NCI-H1694 treated with DMSO at 0.1 percent for 48 hours (cell line): ENCODE data around the gene PRKCE.

ENCODE experiments used
- DNase-seq: peaks from one replicate; lab custom pipeline; 2025; lab: John Stamatoyannopoulos, UW

PRKCE gene

DNA sequence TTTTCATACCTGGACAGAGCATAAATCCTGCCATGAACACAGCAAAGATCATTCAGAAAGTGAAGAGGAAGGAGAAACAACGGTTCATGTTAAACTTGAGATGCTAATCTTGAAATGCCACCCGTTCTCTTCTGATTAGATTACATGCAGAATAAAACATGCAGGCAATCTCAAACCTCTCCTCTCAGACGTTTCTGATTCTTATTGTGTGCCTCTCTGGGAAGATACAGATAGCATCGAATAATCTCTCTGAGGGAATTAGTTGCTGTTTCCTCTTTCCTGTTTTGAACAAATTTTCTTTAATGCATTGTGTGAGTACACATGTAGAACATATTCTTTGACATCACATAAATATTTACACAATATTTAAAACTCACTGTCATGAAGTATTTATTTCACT is 313.4 kb downstream of the PRKCE start:
- no peak for DNase-seq

DNA sequence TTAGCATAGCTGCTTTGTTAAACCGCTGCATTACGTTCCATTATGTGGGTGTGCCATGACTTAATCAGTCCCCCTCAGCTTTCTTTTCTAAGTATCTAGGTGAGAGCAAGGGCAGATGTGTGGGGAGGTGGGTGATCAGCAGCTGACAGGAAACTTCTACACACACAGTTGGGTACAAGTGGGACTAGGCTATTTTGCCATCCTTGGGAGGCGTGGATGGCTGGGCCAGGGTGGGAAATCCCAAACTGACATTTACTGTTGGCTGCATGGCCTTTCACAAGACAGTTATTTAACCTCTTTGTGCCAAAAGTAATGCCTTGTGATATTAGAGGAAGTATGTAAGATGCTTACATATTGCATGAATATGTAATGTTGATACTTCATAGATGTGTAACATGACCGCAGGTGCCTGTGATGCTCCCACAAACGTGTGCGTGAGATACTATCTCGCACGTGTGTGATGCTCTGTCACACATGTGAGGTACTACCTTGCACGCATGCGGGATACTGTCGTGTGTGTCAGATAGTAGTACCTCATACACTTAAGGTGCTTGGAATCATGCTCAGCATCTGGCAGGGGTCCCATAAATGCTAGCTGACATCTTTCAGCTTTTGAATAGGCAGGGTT is 314.5 kb downstream of the PRKCE start:
- DNase-seq, result no peak

DNA sequence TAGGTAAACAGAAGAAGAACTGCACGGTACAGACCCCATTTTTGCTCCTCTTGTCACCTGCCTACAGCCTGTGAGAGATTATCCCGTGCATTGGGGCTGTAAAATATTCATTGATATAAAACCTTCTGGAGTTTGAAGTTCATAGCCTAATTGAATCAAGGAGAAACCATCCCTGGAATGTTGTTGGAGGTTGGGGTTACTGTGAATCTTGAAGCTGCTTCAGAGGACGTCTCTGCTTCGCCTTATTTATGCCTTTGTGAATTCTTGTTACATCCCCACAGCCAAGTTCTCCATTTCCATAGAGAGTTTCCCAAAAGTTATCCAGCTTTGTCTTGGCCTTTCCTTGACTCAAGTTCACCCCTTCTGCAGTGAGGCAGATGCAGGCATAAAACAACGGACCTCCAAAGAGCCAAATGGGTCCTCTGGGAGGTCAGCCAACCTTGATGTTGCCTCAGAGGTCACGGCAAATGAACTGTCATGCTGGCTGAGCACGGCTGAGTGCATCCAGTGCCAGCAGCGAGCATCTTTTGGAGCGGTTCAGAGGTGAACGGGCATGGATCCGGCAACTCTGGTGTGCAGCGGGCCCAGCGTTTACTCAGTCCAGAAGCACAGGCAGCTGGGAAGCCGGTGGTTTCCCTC is 317.6 kb downstream of the PRKCE start:
- no peak for DNase-seq

DNA sequence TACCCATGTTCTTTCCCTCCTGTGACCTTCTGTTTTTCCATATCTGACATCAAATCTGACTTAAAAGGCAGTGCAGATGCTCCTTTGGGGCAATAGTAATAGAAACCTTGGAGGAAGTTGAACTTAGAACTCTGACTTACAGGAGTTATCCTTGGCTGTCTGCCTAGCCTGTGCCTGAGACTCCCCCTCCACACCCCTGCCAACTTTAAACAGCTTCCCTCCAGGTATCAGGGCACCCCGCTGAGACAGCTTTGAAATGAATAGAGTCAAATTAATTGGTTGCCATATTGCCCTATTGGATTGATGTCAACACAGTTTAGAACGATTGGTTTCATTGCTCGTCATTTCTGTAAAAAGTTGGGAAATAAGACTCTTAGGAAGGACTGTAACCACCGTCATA is 322.0 kb downstream of the PRKCE start:
- no peak for DNase-seq

DNA sequence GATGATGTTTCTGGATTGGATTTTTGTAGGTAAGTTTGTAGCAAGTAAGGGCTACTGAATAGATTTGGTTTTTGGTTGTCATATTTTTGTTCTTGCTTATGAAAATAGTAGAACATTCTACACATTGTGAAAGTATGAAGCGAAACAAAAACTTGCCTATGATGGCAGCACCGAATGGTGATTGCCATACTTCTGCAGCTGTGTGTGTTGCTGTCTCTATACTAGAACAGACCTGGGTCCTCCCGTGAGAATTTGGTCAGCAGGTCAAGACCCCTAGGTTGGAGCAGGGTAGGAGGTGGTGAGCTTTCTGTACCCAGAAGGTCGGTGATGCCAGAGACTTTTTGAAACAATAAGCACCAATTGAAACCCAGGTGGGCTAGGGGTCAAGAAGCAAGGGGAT is 322.6 kb downstream of the PRKCE start:
- no peak for DNase-seq

DNA sequence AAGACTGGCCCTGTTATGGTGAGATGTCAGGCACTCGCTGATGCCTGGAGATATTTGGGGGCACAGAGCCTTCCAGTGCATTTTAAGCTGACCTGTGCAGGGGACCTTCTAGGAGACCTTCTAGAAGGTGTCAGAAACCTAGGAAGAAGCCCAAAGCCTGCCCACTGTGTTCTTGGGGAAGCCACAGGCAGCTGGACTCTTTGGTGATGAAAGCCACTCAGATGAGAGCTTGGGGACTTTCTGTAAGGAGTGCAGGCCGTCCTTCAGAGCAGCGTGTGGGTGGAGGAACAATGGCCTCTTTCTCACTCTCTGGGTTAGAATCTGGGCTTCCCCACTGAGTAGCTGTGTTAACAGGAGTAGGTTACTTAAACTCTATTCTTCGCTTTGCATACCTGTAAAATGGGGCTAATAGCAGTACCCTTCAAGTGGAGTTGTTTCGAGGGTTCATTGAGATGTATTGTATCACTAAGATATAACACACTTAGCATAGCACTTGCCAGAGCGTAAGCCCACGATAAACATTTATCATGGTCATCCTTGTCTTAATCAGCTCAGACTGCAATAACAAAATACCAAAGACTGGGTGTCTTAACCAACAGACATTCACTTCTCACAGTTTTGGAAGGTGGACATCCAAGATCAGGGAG is 323.4 kb downstream of the PRKCE start:
- no peak for DNase-seq

DNA sequence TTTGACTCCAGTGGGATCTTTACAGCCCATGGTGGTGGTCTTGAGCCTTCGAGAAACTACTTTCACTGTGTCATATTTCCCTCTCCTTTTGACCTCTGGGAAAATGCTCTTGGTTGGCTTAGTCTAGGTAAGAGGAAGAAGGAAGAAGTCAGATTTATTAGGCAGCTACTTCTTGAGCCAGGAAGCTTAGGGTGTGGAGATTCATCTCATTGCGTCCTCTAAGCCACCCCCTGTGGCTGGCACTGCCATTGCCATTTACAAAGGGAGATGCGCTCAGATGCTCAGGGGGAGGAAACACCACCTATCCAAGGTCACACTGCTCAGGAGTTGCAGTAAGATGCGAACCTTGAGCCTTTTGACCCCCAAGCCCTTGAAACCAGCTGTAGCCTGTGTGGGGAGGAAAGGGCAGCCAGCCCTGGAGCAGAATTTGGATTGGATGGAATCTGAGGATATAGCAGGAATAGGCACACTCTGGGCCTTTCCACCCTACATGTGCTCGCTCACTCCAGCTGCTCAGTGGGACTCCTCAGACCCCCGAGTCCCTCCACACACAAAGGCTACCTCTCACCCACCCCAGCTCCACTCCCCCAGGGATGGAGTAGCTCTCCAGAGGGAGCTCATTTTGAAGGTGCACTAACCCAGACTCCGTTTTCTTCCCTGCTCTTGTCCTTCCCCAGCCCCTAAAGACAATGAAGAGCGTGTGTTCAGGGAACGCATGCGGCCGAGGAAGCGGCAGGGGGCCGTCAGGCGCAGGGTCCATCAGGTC is 324.5 kb downstream of the PRKCE start:
- no peak for DNase-seq

DNA sequence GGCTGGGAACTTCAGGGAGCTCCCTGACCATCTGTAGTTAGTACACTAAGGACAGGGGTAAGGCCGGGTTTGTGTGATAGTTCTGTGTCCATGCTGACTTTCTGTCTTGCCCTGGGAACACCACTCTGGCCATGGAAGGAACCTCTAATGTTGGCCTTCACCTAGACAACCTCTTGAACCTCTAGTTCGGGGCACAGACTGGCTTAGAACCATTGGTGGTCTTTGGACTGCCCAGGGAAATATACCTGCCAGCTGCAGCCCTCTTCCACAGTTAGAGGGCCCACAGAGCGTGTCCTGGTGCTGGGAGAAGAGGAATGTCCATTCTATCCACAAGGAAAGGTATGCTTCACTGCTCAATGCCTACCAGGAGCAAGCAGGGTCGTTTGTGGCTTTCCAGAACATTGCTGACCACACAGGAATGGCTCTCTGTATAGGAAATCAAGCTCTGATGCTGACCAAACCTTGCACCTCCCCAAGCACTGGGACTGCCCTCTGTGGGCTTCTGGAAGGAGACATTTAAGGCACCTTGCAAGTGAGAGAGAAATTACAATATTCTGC is 326.9 kb downstream of the PRKCE start:
- no peak for DNase-seq

DNA sequence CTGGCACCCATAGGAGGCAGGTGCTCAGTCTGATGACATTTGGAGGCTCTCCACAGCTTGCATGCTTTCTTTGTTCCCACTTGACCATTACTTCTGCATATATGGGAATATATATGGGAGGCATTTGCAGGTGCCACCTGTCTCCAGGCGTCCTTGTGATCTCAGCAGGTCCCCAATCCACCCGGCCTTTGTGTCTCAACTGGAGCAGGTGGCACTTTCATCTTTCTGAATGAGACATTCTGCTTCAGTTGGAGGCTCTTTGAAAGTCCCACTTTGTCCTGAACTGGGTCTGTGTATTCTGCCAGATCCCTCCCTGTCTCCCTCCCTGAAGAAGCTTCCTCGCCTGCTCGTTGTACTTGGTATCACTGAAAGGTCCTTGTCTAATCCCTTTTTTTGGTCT is 327.6 kb downstream of the PRKCE start:
- no peak for DNase-seq

DNA sequence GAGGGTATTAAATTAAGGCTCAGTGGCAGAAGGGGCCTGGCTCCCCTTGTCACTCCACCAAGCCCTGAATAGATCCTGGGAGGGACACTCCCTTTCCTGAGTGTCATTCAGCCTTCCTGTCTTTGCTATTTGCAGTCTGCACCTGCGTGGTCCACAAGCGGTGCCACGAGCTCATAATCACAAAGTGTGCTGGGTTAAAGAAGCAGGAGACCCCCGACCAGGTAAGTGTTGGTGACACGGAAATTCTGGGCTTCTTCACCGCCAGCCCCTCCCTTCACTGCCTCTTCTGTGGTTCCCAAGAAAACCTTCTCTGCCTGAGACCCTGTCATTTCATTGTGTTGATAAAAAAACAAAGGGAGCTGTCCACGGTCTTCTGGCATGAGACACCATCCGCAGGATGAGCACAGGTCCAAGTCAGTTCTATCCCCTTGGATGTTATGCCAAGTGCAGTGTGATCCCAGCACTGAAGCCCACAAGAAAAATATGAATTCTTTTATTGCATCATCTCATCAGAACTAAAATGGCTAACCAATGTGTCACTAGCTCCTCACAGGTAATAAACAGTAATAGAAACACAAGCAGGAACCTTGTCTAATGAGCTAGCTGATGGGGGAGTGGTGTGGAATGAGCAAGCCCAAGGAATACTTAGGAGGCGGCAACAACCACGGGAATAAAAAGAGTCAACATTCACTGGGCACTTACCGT is 328.8 kb downstream of the PRKCE start:
- DNase-seq, result no peak

DNA sequence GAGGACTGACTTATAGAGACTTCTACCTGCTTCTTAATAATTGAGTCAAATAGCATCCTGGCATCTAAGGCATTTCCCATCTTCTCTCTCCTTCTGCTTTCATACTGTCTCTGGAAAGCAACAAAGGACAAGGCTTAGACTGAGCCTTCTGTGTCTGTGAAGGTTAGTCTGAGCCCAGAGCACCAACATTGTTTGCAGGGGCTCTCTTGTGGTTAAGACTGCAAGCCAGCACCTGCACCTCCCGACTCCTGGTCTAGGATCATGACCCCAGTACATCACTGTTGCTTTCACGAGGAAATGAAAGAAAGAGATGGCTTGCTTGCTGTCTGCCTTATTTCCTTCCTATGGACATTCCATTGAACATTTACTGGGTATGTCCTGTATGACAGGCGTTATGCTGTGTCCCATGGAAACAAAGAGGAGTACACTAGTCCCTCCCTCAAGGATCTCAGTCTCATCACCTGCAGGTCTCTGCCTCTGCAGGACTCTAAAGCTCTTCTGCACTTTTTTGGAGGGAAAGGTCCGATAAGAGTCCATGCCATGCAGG is 330.0 kb downstream of the PRKCE start:
- DNase-seq, result no peak

DNA sequence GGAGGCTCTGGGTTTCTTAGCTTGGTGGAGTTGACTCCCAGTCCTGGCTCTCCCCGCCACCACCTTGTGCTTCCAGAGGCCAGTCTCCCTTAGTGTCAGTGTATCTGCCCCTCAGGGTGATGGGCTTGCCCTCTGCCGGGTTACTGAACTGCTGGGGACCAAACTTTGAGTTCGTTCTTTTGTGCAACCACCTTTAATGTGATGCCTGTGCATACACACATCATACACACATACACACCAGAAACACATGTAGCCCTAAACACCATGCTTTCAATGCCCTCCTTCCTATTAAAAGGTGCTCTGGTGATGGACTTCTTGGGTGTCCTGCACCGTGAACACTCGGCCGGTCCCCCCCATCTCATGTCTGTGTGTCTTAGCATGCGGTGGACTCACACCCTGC is 330.6 kb downstream of the PRKCE start:
- no peak for DNase-seq

DNA sequence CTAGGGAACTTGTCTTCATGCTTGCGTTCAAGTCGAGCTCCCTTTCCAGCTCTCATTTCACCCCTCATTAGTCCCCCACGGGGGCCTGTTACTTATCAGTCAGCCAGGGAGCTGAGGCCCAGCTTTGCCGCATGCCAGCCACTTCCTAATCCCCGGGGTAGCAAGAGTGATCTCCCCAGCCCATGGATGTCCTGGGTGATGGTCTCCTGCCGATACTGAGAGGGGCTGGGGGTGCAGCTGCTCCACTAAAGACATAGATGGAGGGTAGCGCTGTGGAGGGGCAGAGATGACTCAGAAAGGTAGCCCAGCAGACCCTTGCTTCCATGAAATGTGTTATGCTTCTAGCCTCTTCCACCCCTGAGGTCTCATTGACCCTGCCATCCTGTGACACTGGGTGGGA is 331.7 kb downstream of the PRKCE start:
- no peak for DNase-seq

DNA sequence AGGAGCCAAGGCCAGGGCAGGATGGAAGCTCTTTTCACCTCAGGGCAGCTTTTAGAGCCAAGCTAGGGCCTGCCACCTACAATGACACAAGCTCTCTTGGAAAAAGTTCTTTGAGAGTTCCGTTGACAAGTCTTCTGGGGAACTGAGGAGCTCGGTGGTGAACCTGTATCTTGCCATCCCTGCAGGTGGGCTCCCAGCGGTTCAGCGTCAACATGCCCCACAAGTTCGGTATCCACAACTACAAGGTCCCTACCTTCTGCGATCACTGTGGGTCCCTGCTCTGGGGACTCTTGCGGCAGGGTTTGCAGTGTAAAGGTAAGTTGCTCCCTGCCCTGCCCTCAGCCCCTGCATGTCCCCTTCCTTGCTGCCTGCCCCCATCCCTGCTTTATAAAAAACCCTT is 332.9 kb downstream of the PRKCE start:
- DNase-seq, result no peak

DNA sequence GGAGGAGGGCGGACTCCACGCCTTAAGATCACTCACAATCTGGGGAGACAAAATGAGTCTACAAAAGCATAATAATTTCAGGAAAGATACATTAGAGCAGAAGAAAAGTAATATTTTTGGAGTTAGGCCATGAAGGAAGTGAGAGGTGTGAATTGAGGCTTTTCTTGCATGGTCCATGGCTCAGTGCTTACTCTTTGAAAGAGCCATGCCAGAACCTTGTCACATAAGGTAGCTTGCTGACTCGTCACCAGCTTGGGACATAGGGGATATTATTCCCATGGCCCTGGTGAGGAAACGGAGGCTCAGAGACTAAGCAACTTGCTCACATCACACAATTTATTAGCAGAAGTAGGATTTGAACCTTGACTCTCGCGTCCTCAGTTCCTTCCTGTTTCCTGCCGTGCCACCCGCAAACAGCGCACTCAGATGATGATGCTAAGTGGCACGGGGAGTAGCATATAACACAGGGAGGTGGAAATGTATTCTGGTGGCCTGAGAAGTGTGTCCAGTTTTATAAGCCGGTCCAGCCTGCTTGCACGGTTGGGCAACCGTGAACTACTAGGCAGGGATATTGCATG is 333.5 kb downstream of the PRKCE start:
- no peak for DNase-seq

DNA sequence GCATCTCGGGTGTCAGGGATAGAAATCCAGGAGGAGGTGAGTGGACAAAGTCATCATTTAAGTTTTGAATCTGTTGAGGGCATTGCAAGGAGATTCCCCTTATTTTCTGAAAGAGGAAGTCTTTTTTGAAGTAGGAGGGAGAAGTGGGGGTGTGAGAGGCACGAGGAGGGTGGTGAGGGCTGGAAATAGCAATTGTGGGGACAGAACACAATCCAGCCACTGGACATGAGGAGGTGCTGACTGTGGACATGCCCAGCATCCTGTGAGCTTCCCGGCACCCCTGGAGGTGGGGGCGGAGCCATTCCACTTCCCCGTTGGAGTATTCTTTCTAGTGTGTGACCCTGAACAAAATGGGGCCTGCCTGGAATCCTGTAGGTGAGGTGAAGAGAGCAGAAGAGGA is 335.0 kb downstream of the PRKCE start:
- no peak for DNase-seq

DNA sequence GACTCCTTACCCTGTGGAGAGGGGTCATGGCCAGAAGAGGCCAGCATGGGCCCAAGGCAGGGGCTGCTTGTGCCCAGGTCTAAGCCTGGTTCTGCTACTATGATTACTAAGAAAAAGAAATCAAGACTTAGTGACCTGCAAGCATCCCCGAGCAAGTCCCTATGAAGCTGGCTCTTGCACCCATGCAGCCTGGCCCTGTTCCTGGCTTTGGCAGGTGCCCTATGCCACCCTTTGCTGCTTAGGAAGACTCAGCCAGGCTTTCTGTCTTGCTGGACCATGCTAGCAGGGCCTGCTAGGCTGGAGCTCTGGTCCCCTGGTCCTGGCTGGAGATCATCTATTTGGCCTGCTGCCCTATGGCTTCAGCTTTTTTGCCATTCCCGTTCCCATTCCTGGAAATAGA is 336.4 kb downstream of the PRKCE start:
- no peak for DNase-seq

DNA sequence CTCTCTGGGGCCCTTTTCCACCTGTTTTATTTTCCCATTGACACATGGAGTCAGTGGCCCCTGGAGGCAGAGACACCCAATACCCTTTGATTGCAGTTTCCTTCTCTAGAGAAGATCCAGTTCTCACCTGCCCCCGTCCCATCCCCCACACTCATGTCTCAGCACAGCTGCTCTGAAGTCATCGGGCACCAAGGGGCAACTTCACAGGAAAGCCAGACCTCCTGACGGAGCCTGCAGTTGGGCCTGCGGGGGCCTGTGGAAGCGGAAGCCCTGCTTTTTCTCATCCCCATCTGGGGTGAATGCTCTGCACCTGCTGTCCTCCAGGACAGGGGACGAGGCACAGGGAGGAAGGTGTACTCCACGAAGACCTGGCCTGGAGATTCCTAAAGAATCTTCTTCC is 337.4 kb downstream of the PRKCE start:
- no peak for DNase-seq

DNA sequence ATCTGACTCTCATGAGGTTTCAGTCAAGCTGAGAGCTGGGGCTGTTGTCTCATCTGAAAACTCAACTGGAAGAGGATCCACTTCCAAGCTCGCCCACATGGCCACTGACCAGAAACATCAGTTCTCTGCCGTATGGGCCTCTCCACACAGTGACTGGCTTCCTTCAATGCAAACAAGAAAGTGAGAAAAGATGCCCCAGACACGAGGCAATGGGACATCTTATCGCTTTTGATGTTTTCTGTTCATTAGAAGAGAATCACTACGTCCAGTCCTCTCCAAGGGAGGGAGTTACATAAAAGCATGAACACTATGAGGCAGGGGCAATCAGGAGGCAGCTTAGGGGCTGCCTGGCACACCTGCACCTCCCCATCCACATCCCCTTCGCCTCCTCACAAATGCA is 338.7 kb downstream of the PRKCE start:
- no peak for DNase-seq

DNA sequence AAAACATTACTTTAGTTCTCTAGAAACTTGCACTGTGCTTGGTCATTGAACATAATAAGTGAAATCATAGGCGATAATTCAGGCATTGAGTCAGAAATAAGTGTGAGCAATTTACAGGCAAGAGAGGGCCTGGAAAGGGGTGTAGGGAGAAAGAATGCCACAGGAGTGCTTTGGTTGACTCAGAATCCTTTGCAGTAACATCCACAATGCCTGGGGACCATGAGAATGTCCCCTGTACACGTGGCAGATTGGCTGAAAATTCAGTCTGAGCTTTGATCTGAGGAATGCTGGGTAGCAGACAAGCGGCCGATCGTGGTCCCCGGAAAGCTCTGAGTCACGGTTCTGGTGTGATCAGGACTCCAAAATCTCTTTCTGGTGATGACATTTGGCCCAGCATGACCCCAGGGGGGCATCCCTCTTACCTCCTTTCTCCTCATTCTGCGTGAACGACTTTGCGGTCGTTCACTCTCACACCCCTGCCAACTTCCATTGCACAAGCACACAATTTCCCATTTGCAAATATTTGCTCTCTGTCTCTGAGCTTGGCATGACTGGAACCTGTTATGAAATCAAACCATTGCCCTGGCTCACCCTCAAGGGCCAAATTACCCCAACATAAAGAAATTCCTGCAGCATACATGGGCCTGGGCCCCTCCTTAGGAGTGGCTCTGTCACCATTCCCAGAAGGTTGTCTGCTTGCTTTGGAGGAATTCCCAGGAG is 340.7 kb downstream of the PRKCE start:
- no peak for DNase-seq
